Right renal cortex interstitium (tissue), 3 donors: ENCODE results near the gene APOO. TPM values are rescaled to one million over a fixed set of nuclear protein-coding genes. Genes with fewer than 3 reads are reported as not detected.
A peak's percentile ranks its signal among the peaks of the same experiment; 100 is the strongest.

Experiments
- DNase-seq, 3 donors: peaks; one replicate each; pipeline ENCODE4 v3.0.0-alpha.2; 2013; ENCODE audit warnings: low read depth in 3 of 3, low spot score in 2 of 3
- polyA plus RNA-seq, 3 donors: library from polyadenylated mRNA; unstranded; fragments of 120-200 nt; gene quantifications; one replicate each; pipeline ENCODE4 v1.2.1, GENCODE V29; 2013; ENCODE audit not compliant: insufficient read length in 3 of 3

APOO gene
- 10 to 100 TPM; 38.6 to 44.8 (median 43.8) TPM for polyA plus RNA-seq

DNA sequence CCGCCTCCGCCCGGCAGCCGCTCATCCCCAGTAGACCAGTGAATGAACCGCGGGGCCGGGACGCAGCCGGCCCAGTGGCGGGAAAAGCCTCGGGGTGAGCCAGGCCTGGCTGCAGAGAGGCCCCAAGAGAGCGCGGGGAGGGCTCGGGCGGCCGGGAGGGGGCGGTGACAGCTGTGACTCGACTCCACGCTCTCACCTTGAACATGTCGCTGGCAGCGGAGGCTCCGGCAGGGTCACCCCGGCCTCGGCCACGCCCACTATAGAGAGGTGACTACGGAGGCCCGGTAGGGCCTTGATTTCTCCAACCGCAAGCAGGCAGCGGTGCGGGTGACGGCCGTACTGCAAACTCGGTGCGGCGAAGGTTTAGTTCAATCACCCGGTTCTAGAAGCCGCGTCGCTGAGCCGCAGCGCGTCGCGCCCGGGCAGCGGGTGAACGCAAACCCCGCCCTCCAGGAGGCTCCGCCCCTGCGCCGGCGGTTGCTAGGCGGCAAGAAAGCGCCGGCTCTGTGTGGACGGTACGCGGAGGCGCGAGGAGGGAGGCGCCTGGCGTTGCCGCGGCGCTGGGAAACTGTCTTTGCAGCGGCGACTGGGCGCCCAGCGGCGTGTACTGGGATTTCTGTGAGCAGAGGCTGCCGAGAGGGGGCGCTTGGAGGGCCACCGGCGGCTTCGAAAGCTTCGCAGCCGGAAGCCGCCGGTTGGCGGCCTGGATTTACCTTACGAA lies at the start of gene APOO, which contains the start of gene CXorf58:
APOO (minus strand) TSS at position 441 of the 721 bp plus-strand sequence; CDS start at position 205, 236 bp downstream.
CXorf58 (plus strand) TSS at position 509 of the 721 bp plus-strand sequence. CDS start 2,297 bp downstream, outside the sequence.
- DNase-seq = peak; percentile 75 to 77 (median 76)

DNA sequence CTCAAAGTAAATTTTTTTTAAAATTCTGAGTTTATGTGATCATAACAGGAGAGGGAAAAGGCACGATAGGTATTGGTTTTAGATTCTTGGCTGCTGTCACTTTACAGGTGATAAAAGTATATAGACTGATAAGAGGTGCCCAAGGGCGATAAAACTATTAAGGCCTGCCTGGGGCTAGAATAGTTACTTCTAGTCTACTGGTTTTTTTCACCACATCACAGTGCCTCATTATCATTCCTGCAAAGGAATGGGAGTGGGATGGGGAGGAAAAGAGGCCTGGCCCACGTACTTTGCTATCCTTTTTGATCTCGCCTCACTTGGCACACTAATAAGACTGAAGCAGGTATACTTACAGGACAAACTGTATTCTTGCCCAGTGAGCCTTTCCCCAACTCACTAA lies 46.7 kb upstream of the APOO start:
- no peak for DNase-seq

DNA sequence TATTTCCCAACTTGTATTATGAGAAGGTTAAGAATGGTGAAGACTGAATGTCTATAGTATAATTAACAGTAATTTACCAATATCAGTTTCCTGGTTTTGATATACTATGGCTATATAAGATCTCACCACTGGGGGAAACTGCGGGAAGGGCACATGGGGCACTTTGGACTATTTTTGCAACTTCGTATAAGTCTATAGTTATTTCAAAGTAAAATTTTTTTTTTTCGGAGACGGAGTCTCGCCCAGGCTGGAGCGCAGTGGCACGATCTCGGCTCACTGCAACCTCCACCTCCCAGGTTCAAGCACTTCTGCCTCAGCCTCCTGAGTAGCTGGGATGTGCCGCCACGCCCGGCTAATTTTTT lies 46.2 kb upstream of the APOO start:
- DNase-seq = no peak

DNA sequence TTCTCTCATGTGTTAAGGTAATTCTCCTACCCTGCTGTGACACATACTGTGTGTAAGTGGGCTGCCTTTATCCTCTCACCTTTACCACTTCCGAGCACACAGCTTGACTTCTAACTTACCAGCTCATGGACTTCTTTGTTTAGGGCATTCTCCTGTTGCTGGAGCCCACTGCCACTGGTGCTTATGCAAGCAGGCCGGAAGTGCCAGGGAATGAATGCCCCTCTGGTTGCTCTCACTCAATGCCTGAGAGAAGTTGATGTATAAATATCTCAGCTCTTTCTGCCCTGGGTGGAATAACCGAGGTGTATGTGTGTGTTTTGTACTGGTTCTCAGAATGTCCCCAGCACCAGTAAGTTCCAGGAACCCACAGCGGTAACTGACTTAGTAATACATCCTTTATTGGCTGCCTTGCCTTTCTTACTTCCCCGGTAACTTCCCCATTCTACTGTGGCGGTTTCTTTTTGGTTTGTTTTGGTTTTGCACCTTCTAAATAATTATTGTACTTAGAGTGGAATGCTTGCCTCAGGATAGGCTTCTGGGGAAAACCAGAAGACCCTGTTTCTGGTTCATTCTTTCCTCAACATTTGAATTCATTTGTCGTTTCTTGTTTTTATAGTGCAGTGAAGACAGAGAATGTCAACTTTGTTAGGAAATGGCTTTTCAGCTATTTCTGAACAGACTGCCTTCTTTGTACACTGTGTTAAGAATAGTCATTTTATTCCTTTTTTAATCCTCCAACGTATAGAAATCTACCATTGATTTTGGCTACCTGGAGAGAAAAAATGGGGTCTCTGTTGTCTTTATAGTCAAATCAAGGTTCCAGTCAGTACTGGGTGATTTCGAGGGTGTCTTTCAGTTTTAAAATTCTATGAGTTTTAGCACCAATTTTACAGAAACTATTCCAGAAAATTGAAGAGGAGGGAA lies 45.5 kb upstream of the APOO start:
- DNase-seq = no peak

DNA sequence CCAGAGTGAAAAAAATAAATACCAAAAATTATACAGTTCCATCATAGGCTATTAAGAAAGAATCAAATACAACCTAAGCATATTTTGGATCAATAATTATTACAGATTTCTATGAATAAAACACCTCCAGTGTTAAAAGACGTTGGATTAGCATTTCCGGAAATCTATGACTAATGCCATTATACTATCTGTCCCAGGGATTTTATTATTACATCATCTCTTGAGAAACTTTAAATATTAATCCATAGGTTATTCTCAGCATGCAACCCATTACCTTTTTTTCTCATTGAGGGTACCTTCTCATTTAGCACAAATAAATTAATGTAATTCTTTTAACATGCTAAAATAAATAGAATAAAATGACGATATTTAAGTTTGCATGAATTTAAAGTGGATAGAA lies 44.7 kb upstream of the APOO start:
- DNase-seq = no peak

DNA sequence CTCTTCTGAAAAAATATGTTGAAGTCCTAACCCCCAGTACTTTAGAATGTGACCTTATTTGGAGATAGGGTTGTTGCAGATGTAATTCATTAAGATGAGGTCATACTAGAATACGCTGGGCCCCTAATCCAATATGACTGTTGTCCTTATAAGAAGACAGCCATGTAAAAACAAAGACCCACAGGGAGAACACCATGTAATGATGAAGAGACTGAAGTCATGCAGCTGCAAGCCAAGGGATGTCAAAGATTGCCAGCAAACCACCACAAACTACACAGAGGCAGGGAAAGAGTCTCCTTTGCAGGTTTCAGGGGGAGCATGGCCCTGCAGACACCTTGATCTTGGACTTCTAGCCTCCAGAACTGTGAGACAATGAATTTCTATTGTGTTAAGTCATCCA lies 37.5 kb upstream of the APOO start:
- no peak for DNase-seq

DNA sequence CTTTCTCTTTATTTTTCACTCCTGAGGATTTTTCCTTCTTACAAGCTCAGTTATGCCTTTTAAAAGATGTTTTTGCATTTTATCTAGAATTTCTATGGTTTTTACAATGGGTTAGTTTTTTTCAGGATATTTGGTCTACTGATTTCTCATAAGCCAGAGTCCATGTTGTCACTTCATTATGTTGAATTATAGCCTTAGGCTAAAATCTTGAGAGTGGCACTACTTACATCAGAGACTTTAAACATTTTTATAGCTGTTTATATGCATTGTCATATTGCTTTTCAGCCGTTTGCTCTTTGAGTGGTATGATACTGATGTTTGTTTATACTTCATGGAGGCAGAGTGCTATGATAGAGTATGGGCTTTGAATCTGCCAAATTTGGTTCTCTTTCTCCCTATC lies 36.5 kb upstream of the APOO start:
- DNase-seq = no peak

DNA sequence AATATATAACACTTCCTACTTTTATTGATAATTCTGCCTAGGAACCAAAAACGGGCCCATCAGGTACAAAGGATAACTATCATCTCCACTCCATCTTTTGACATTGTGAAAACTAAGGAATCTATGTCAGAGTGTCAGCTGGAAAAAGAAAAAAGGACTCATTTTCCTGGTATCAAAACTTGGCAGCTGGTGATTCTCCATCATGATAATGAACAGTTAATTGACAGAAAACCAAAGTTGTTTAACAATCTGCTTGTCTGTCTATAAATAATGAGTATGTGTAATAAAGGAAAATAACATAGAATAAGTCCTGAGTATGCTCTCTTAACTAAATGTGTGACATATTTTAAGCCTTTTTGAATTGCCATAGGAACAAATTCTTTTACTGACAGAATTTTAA lies 31.5 kb upstream of the APOO start:
- no peak for DNase-seq

DNA sequence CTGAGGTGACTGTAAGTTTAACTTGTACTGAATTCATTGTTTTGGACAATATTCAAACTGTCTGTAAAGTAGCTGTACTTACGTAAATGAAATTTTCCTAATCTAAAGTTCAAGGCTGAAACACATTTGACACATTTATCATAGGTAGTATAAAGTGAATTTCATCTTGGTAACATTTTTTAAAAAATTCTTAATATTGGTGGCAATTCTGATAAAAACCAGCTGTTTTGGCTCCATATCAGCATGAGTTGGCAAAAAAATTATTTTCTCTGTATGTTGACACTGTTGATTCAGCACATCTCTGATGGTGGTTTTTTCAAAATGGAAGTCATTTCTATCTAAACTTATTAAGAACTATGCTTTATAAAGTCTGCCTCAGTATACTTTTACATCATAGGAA lies 31.0 kb upstream of the APOO start:
- DNase-seq = no peak

DNA sequence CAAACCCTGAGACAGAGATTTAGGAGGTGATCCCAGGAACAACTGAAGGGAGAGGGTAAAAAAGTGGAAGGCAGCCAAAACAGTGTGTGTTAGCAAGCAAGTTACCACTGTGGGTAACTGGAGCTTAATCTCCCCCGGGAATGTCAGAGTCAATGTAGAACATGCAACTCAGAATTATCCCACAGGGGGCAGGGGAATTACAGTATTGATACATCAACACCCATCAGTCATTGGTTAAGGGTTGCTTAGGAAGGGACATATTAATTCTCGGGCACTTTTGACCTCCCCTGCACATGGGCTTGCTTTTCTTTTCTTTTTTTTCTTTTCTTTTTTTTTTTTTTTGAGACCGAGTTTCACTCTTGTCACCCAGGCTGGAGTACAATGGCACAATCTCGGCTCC lies 29.4 kb upstream of the APOO start:
- no peak for DNase-seq

DNA sequence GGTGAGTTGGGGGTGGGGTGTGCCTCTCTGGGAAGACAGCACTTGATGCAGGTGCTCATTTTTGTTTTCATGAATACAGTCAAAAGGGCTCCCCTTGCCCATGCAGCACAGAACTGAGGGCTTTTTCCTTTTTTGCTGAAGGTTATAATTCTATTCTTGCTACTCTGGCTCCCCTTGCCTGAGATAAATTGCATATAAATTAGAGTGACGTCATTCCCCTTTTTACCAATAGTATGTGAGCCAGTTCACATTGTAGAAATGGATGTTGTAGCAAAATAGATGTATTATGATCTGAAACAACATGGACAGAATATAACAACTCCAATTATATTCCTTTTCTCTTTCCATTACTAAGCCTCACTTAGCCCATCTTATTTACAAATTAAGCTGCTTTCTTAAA lies 28.4 kb upstream of the APOO start:
- no peak for DNase-seq

DNA sequence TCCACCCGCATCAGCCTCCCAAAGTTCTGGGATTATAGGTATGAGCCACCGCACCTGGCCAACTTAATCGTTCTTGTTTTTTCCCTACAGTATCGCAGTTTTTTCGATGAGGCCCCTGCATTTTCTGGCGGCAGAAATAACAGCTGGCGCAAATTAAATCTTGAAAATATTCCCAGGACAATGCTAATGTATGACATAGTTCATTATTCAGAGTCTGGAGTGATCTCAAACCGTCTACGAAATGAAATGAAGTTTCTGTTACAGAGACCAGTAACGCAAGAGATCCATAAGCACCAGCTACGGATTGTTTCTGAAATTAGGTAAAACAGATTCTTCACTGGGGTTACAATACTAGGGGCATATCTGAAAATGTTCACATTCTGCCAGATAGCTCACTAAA lies 27.4 kb upstream of the APOO start:
- no peak for DNase-seq

DNA sequence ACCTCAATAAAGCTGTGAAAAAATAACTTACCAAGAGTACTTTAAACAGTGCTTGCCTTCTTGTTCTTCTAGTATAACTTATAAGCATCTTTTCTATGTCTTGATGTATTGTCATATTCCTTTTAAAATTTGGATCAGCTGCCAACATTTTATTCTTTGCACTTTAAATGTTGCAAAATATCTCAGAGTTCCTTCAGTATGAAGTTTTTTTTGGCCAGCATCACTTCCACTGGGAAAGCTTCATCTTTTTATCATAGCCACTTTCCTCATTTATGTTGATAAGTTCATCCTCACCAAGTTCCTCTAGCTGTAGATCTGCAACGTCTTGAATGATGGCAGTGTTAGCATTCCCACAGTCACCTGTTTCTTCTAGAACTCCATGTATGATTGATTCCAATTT lies 24.3 kb upstream of the APOO start:
- no peak for DNase-seq

DNA sequence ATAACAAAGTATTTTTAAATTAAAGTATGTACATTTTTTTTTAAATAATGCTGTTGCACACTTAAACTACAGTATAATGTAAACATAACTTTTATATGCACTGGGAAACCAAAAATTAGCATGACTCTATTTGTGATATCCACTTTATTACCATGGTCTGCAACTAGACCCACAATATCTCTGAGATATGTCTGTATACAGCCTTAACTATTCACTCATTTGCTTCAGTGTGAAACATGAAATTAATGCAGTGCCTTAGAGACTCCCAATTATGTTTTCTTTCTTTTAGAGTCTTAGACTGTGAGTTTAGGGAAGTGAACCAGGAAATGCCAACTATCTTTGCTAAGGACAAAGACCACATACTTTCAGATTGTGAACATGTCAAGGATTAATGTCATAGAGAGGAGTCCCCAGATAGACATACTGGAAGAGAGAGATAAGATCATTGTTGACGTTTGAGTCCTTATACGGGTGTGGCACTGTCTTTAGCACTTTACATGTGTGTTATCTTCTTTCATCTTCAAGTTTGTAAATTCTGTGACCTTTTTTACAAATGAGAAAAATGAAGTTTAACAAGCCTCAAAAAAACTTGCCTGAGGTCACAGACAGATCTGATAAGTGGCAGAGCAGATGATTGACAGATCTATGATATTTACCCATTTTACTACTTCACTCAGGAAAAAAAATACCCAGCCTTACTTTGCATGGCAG lies 23.3 kb upstream of the APOO start:
- DNase-seq = no peak

DNA sequence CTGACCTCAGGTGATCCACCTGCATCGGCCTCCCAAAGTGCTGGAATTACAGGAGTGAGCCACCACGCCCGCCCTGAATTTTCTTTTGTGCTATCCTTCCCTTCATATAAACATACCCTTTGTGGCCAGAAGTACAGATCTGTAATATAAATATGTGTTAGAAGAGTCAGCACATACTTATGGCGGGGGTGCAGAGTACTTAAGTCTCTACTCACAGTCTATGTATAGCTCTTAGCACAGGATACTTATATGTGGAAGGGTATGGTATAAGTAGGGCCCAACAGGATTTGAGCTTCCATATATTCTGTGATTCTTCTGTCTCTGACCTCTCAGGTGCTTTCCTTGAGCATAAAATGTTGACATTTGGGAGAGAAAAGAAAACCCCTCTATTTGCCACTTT lies 18.3 kb upstream of the APOO start:
- DNase-seq = no peak

DNA sequence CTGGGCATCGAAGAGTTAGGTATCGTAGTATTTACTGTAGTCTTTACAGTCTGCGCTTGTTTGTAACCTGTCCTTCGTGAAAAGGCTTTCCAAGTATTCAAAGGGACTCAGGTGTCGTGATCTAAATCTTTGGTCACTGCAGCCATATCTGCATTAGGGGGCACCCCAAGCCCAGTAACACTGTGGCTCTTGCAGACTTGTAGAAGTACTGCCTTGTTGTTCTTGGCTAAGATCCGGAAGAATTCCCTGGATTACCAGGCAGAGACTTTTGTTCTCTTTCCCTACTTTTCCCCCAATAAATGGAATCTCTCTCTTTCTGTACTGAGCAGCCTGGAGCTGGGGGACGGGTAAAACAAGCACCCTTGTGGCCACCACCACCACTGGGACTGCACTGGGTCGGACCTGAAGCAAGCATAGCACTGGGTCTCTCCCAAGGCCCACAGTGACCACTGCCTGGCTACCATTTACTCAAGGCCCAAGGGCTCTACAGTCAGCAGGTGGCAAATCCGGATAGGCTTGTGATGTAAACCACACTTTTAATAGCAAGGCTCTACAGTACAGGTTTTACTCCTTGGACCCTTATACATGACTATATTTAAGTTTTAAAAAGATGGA lies 12.1 kb upstream of the APOO start:
- DNase-seq = no peak

DNA sequence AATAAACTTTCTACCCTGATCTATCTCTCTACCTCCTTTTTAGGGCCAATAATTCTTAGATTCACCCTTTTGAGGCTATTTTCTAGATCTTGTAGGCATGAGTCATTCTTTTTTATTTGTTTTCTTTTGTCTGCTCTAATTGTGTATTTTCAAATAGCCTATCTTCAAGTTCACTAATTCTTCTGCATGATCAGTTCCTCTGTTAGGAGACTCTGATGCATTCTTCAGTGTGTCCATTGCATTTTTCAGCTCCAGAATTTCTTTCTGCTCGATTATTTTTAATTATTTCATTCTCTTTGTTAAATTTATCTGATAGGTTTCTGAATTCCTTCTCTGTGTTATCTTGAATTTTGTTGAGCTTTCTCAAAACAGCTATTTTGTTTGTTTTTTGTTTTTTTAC lies 11.4 kb upstream of the APOO start:
- DNase-seq = no peak

DNA sequence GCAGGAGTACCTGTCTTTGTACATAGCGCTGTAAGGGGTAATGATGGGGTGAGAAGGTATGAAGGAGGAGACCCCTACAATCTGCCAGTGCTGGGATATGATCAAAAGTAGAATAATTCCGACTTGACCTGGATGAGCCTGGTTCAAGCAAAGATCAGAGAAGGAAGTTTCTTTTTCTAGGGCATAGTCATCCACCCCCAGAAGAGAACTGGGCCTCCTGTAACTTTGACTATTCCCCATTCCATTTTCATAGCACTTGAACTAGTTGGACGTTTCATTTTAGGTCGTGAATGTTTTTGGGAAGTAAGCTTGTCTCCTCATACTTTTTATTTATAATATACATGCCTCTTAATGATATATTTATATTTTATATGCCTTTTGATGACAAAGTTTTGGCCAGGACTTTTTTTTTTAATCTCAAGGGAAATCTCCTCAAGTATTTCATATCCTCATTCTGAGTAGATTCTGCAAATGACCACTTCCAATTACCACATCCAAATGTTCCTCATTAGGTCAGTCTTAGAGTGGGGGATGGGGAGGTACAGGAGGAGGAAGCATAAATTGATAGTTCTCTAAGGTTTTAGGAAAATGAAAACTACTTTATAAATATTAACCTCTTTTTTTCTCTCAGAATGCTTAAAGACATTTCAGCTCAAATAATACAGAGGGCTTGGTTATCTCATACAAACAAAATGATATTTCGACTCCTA lies 3.5 kb upstream of the APOO start:
- DNase-seq = no peak

DNA sequence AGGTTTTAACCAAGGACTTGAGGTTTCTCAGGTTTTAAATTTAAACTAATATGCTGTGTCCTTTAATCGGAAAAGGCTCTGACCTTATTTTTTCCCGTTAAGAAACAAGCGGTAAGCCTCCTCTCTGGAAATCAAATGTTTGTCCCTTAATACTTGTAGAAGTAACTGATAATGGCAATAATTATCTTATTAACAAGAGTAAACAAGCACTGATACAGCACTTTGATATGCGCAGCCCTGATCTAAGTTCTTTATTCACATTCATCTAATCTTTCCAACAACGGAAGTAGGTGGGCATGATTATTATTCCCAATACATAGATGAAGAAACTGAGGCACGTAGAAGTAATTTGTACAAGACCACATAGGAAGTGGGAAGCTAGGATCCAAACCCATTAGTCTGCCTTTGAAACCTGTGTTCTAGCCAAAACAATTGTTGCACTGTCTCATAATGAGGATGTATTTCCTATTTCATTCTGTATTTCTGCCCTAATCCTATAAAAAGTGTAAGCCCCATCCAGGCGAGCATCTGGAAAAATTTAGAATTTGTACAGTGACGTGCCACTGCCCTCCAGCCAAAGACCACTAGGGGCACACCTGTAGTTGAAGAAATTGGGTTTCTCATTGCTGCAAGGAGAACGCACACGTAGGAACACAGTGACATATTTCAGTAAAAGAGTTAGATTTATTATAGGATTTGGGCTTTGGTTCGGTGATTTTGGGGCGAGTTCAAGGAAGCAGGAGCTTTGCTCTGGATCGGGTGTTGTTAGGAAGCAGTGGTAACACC lies 674 bp upstream of the APOO start:
- DNase-seq = no peak
